SK-N-MC (cell line): ENCODE measurements around the gene PKP2.

Experiments used
- EZH2 ChIP-seq: fragments of 200-600 bp; sonication (generic); IDR thresholded peaks from one replicate; pipeline ENCODE4 v1.6.1; 2017; ENCODE audit warnings: antibody characterized with exemption
- FOXP2 ChIP-seq: optimal IDR thresholded peaks from 2 replicates; pipeline ENCODE3; 2011; ENCODE audit warnings: mild to moderate bottlenecking, moderate library complexity; ENCODE audit not compliant: insufficient read depth; ENCODE audit errors: extremely low read length, control extremely low read depth
- POLR2AphosphoS5 ChIP-seq: IDR thresholded peaks from 2 replicates; pipeline ENCODE4 v1.6.1; 2012; ENCODE audit warnings: mild to moderate bottlenecking, low read depth, low read length, borderline replicate concordance

GRCh38 chr12:32776258-32776657, 120.3 kb downstream of the PKP2 start:
- TF ChIP-seq EZH2 (no peak), POLR2AphosphoS5 (no peak), FOXP2 (no peak)
